NCI-H1930 (cell line): ENCODE results near the gene SGSH.

Experiments
- DNase-seq, 2 experiments: peaks; one replicate each; lab custom pipeline; 2025; lab: John Stamatoyannopoulos, UW

The SGSH gene

DNA sequence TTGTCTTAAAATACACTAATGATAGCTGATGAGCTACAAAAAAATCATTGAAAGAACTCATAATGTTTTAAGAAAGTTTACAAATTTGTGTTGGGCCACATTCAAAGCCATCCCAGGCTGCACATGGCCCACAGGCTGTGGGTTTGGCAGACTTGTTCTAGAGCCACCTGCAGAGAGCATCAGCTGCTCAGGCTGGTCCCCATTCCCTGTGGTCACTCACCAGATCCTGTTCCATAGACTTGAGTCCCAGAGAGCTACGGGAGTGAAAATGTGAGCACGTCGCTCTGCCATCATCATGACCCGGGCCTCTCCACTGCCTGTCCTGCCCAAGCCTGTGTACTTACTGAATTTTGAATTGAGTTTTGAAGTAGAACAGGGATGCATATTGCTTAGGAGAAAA is 7.0 kb upstream of the SGSH start:
- no peak for DNase-seq

DNA sequence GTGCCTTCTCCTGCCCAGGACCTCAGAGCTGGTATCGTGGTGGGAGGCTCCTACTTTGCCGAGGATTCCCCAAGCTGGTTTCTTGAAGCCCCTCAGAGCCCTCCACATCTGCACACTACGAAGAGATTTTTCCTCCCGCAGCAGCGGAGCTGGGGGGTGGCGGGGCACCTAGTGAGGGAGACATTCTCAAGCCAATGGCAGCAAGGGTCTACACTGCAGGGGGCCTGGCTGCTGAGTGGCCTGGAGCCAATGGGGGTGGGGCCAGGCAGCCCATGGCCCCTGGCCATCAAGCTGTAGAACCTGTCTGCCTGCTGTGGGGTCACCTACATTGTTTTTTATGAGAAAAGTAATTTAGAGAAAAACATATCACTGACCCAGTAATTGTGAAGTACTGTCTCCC is 5.1 kb upstream of the SGSH start:
- no peak for DNase-seq

- DNase-seq, result no peak
Observed at GRCh38 chr17:80224683-80225082, 4.5 kb upstream of the SGSH start.

- no peak for DNase-seq
Observed at GRCh38 chr17:80223838-80224497, 3.8 kb upstream of the SGSH start.

GRCh38 chr17:80223142-80223815 is 3.1 kb upstream of the SGSH start:
- DNase-seq, result no peak

DNA sequence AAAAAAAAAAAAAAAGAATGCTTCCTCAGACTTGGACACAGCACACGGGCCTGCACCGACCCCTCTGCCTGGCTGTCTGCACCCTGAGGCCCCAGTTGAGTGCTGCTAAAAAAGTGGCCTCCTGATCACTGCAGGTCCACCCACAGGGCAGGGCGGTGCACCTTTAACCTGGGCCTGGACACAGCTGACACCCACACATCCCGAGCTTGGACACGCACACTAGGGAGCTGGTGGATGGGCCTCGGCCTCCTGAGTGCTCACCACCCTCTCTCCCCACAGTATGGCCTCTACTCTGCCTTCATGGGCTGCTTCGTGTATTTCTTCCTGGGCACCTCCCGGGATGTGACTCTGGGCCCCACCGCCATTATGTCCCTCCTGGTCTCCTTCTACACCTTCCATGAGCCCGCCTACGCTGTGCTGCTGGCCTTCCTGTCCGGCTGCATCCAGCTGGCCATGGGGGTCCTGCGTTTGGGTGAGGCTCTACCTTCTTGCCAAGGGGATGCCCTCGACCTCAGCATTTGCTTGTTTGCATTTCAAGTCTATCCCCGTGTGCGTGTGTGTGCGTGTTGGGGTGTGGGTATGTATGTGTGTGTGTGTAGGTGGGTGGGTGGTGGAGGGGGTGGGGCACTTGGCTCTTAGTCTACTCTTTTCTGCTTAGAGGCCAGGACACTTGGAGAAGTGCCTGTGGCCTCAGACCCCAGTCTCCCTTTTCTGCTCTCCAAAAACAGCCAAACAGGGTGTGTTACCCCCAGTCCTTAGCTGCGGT is 2.4 kb upstream of the SGSH start:
- no peak for DNase-seq

- no peak for DNase-seq
Observed at GRCh38 chr17:80221351-80222105, 1.4 kb upstream of the SGSH start.

GRCh38 chr17:80220736-80221215 is 643 bp upstream of the SGSH start:
- peak in 1 of 2 experiments; percentile 19 for DNase-seq

GRCh38 chr17:80219763-80220053 is 425 bp downstream of the SGSH start:
- DNase-seq, result no peak

- DNase-seq, result no peak
Observed at GRCh38 chr17:80219013-80219762, 945 bp downstream of the SGSH start.

- DNase-seq, result no peak
Observed at GRCh38 chr17:80218391-80218790, 1.7 kb downstream of the SGSH start.

DNA sequence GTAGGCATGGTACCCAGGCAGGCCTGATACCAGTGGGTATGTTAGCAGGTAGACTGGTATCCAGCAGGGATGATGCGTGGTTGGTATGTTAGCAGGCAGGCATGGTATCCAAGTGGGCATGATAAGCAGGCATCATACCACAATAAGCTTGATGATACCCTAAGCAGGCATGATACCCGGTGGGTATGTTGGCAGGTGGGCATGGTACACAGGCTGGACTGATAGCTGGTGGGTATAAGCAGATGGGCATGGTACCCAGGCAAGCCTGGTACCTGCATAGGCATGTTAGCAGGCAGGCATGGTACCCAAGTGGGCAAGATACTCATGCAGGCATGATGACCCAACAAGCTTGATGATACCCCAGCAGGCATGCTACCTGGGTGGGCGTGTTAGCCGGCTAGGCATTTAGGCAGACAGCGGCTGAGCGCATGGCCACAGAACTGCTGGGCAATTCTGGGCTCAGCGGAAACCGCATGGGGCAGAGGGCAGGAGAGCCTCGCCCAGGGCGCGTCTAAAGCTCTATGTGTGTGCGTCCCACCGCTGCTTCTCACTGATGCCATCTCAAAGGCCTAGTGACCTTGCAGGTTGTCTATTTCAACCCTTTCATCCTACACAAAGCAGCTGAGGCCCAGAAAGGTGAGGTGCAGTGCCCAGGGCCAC is 2.3 kb downstream of the SGSH start:
- DNase-seq, result no peak

DNA sequence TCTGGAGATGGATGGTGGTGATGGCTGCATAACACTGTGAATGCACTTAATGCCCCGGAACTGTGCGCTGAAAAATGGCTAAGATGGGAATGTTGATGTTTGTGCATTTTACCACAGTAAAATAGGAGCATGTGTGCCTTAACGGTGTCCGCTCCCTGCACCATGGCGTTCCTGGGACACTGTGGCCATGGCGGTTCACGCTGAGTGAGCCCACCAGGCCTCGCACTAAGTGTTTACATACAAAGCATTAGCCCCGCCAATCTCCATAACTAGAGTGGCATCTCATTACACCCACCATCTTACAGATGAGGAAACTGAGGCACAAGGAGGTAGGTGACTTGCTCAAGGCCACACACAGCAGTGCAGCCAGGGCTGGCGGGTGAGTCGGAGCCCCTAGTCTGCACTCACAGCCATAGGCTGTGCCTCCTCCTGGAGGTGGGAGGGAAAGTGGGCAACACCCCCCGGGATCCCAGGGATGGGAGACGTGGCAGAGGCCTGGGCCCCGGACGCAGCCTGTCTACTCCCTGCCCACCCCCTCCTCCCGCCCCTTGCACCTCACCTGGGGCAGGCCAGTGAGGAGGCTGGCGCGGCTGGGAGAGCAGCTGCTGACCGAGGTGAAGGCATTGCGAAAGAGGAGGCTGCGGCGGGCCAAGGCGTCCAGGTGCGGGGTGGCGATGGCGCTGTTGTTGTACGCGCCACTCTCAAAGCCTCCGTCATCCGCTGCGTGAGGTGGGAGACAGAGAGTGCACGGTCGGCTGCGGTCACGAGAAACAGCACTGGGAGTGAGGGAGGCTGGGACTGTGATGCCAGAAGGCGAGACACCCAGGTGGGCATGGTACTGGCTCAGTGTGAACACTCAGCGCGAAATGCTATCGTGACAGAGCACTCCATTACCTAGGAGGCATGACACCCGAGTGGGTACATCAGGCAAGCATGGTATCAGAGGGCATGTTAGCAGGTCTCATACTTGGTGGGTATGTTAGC is 3.4 kb downstream of the SGSH start:
- DNase-seq, result no peak

GRCh38 chr17:80214878-80215210 is 5.3 kb downstream of the SGSH start:
- no peak for DNase-seq

DNA sequence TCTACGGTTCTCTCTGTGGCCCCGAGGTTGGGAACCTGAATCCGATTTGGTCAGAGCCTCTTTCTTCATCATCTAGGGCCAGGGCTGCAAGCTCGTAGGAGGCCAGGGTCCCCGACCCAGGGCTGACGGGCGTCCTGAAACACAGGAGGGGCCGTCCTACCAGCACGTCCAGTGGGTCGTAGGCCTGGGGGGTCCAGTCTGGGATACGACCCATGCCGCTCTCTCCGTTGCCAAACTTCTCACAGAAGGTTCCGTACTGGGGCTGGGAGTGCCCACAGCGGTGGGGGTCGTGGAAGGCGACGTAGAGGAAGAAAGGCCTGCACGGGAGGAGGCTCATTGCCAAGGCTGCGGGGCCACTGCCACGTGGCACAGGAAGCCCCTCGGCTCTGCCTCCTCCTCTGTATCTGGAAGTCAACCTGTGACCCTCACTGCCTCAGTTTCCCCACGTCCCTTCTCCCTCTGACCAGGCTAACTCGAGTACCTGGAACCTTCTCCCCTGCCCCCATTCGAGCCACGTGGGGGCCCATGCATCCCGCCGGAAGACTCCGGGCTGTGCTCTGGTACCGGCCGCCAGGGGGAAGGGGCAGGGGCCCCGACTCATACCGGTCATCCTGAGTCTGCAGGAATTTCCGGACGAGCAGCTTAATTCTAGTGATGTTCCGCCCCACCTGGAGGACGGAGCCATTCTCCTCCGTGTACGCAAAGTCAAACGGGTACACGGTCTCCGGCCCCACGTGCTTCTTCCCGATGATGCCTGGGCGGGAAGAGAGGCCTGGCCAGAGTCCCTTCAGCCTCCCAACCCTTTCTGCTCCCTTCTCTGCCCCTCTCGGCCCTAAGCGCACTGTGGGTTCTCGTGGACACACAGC is 5.9 kb downstream of the SGSH start:
- DNase-seq, result no peak

- no peak for DNase-seq
Observed at GRCh38 chr17:80213643-80213975, 6.5 kb downstream of the SGSH start.

DNA sequence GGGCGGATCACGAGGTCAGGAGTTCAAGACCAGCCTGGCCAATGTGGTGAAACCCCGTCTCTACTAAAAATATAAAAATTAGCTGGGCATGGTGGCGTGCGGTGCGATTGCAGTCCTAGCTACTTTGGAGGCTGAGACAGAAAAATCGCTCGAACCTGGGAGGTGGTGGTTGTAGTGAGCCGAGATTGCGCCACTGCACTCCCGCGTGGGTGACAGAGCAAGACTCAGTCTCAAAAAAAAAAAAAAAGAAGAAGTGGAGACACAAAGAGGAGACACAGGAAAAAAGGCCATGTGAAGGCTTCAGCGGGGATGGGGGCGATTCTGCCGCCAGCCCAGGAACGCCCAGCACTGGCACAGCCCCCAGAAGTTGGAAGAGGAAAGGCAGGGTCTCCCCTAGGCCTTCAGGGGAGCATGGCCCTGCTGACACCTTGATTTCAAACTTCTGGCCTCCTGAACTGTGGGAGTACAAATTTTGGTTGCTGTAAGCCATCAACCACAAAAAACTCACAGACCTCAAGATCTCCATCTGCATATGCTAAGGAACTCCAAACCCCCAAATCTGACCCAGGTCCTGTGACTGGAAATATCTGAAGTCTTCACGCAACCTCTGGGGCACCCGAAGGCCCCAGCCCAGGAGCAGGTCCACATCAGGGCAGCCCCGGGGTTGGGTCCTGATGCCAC is 7.0 kb downstream of the SGSH start:
- DNase-seq, result no peak

DNA sequence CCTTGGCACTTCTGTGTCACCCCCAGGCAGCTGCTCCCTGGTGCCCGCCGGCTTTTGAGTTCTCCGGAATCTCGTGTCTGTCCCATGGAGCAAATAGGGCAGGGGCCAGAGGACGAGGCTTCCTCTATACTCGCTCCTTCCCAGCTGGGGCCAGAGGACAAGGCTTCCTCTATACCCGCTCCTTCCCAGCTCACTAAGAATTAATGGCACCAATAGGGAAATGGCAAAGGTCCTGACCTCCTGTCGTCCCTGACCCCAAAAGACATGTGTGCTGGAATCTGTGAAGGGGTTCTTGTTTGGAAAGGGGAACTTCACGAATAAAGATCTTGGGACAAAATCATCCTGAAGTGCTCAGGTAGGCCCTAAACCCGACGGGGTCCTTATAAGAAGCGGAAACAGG is 7.6 kb downstream of the SGSH start:
- DNase-seq, result no peak

DNA sequence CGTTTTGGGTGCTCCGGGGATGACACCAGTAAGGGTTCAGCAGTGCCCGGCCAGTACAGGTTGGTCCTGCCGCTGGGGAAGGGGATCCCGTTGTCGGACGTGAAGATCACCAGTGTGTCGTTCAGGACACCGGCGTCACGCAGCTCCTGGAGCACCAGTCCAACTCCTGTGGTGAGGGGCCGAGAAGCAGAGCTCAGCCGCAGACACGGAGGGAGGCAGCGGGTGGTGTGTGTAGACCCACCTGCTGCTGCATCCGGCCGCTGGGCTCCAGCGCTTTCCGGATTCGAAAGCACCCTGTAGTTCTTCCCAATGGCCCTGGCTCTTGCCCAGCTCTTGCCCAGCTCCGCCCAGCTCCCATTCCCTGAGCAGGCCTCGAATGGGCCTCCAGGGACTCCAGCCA is 8.0 kb downstream of the SGSH start:
- no peak for DNase-seq
